Esophagus (tissue), 2 donors: ENCODE results near the gene BCOR. TPM values are rescaled to one million over a fixed set of nuclear protein-coding genes. Genes with fewer than 3 reads are reported as not detected.

ENCODE experiments used
- H3K27ac ChIP-seq, 2 donors: one replicate each; pipeline ENCODE4 v1.5.1; 2013; ENCODE audit warnings: low read depth in 2 of 2, mild to moderate bottlenecking in 2 of 2, inconsistent platforms in 1 of 2, low read length in 1 of 2, moderate library complexity in 1 of 2
- H3K27me3 ChIP-seq, 2 donors: one replicate each; pipeline ENCODE4 v1.6.1; 2013; ENCODE audit warnings: low read length in 2 of 2, control low read depth in 1 of 2, mild to moderate bottlenecking in 1 of 2; ENCODE audit not compliant: insufficient read depth in 2 of 2, control insufficient read depth in 1 of 2
- H3K36me3 ChIP-seq, 2 donors: one replicate each; pipeline ENCODE4 v1.6.1; 2013; ENCODE audit warnings: low read length in 1 of 2; ENCODE audit not compliant: control insufficient read depth in 2 of 2, insufficient read depth in 2 of 2
- H3K4me1 ChIP-seq, 2 donors: one replicate each; pipeline ENCODE4 v1.6.1; 2013; ENCODE audit warnings: low read length in 1 of 2; ENCODE audit not compliant: control insufficient read depth in 2 of 2, insufficient read depth in 2 of 2
- H3K4me3 ChIP-seq, 2 donors: one replicate each; pipeline ENCODE4 v1.5.1; 2013; ENCODE audit warnings: low read length in 2 of 2, mild to moderate bottlenecking in 2 of 2, low read depth in 1 of 2, moderate library complexity in 1 of 2
- H3K9me3 ChIP-seq, 2 donors: one replicate each; pipeline ENCODE4 v1.6.1; 2013; ENCODE audit warnings: mild to moderate bottlenecking in 2 of 2, low read depth in 1 of 2, low read length in 1 of 2, moderate library complexity in 1 of 2; ENCODE audit not compliant: control insufficient read depth in 2 of 2, insufficient read depth in 1 of 2
- WGBS, 2 donors: extraction: QIAGEN DNeasy Blood & Tissue Kit; methylation state at CpG; one replicate each; pipeline ENCODE4 v1.1.7; 2013; 5-methylcytosine and 5-hydroxymethylcytosine counted together
- polyA plus RNA-seq, 2 donors: library from polyadenylated mRNA; stranded (reverse); fragments of 200-250 nt; gene quantifications; one replicate each; pipeline ENCODE4 v1.2.3, GENCODE V29; 2013
- donor health status: healthy with polysubstance abuse.
- donor health status: Bipolar disorder and iron deficiency.

Gene BCOR
- polyA plus RNA-seq, 2 donors = 9.6 to 10.7 TPM

- H3K9me3 ChIP-seq = no peaks in the 10 kb centered on the region
- peaks cover 3 to 43% of the 10 kb centered on the region in 2 donors for H3K36me3 ChIP-seq
- peaks cover 0 to 2% of the 10 kb centered on the region in 2 donors for H3K4me1 ChIP-seq
- 59 to 75% methylated on average over 4 of the region's 4 CpGs for WGBS, 2 donors
- H3K4me3 ChIP-seq = no peak overlapping the region
- no peak overlapping the region for H3K27ac ChIP-seq
- H3K27me3 ChIP-seq = no peaks in the 10 kb centered on the region
Observed at GRCh38 chrX:40056420-40056819, 41.3 kb downstream of the BCOR start.

GRCh38 chrX:40055495-40055894 is 42.3 kb downstream of the BCOR start:
- Histone ChIP-seq H3K36me3 (peaks cover 3 to 40% of the 10 kb centered on the region in 2 donors), H3K27ac (no peak overlapping the region), H3K4me3 (no peak overlapping the region), H3K4me1 (peaks cover 0 to 2% of the 10 kb centered on the region in 2 donors), H3K9me3 (peaks cover 3 to 4% of the 10 kb centered on the region in 2 donors), H3K27me3 (no peaks in the 10 kb centered on the region)
- WGBS, 2 donors = 86 to 89% methylated on average over 6 of the region's 6 CpGs

- no peaks in the 10 kb centered on the region for H3K27me3 ChIP-seq
- WGBS, 2 donors = 97 to 100% methylated on average over 1 of the region's 1 CpG
- H3K36me3 ChIP-seq = peaks cover 3 to 43% of the 10 kb centered on the region in 2 donors
- H3K4me3 ChIP-seq = no peak overlapping the region
- peaks cover 8 to 9% of the 10 kb centered on the region in 2 donors for H3K9me3 ChIP-seq
- H3K27ac ChIP-seq = no peak overlapping the region
- H3K4me1 ChIP-seq = peaks cover 0 to 2% of the 10 kb centered on the region in 2 donors
Observed at GRCh38 chrX:40054793-40055192, 43.0 kb downstream of the BCOR start.

GRCh38 chrX:40050532-40050931 is 47.2 kb downstream of the BCOR start:
- H3K9me3 ChIP-seq = peaks cover 13 to 14% of the 10 kb centered on the region in 2 donors
- H3K27me3 ChIP-seq = no peaks in the 10 kb centered on the region
- no peak overlapping the region for H3K4me3 ChIP-seq
- WGBS, 2 donors = 96% methylated on average over 1 of the region's 1 CpG
- no peaks in the 10 kb centered on the region for H3K4me1 ChIP-seq
- H3K36me3 ChIP-seq = peaks cover 9 to 37% of the 10 kb centered on the region in 2 donors
- no peak overlapping the region for H3K27ac ChIP-seq

- Histone ChIP-seq H3K4me3 (no peak overlapping the region), H3K9me3 (peaks cover 13 to 14% of the 10 kb centered on the region in 2 donors), H3K27me3 (no peaks in the 10 kb centered on the region), H3K4me1 (no peaks in the 10 kb centered on the region), H3K36me3 (peaks cover 9 to 35% of the 10 kb centered on the region in 2 donors), H3K27ac (no peak overlapping the region)
- 91 to 98% methylated on average over 7 of the region's 7 CpGs for WGBS, 2 donors
Observed at GRCh38 chrX:40049084-40049641, 48.6 kb downstream of the BCOR start.

GRCh38 chrX:40047485-40047884 is 50.3 kb downstream of the BCOR start:
- H3K4me3 ChIP-seq = no peak overlapping the region
- peaks cover 13 to 14% of the 10 kb centered on the region in 2 donors for H3K9me3 ChIP-seq

DNA sequence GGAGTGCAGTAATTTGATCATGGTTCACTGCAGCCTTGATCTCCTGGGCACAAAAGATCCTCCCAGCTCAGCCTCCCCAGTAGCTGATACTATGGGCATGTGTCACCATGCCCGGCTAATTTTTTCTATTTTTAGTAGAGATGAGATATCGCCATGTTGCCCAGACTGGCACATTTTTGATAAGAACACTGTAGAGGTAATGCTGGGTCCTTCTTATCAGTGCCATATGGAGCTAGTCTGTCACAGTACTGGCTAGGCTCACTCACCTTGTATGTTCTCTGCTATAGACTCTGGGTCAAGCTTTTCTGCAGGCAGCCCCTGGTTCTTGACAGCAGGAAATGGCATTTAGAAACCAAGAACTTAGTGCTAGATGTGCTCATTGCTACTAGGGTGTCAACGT is 53.9 kb downstream of the BCOR start:
- Histone ChIP-seq H3K27ac (no peak overlapping the region), H3K4me1 (no peaks in the 10 kb centered on the region), H3K27me3 (no peaks in the 10 kb centered on the region), H3K9me3 (no peaks in the 10 kb centered on the region), H3K36me3 (peaks cover 3% of the 10 kb centered on the region in 2 donors), H3K4me3 (no peak overlapping the region)
- WGBS, 2 donors = 70 to 74% methylated on average over 3 of the region's 3 CpGs

More at GRCh38 chrX:40047485-40047884, 50.3 kb downstream of the BCOR start:
- Histone ChIP-seq H3K27ac (no peak overlapping the region), H3K27me3 (no peaks in the 10 kb centered on the region), H3K36me3 (peaks cover 6 to 20% of the 10 kb centered on the region in 2 donors), H3K4me1 (no peaks in the 10 kb centered on the region)

DNA sequence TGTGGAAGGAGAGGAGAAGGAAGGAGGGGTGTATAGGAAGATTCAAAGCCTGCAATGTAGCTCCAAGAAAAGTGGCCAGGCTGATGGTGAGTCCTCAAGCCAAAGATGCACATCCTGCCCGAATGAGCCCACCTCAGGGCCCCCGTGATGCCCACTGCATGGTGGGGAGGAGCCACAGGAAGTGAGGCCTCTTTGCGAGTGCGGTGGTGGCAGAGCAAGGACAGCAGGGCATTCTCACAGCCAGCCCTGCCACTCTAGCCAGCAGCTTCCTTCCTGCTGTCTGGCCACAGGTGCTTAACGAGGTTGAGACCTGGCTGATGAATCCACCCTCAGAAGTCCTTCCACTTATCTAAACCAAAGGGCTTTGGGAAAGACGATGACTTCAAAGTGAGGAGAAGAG is 55.8 kb downstream of the BCOR start:
- H3K4me1 ChIP-seq = no peaks in the 10 kb centered on the region
- 62% methylated on average over 6 of the region's 6 CpGs for WGBS, 2 donors
- H3K27me3 ChIP-seq = no peaks in the 10 kb centered on the region

GRCh38 chrX:40040686-40041461 is 56.9 kb downstream of the BCOR start:
- no peaks in the 10 kb centered on the region for H3K9me3 ChIP-seq
- H3K27ac ChIP-seq = no peak overlapping the region
- H3K36me3 ChIP-seq = no peaks in the 10 kb centered on the region
- H3K4me3 ChIP-seq = no peak overlapping the region
- no peaks in the 10 kb centered on the region for H3K27me3 ChIP-seq
- H3K4me1 ChIP-seq = no peaks in the 10 kb centered on the region
- WGBS, 2 donors = 43 to 47% methylated on average over 4 of the region's 4 CpGs

More for the DNA sequence above, 55.8 kb downstream of the BCOR start:
- Histone ChIP-seq H3K4me3 (no peak overlapping the region), H3K36me3 (no peaks in the 10 kb centered on the region), H3K27ac (no peak overlapping the region), H3K9me3 (no peaks in the 10 kb centered on the region)

DNA sequence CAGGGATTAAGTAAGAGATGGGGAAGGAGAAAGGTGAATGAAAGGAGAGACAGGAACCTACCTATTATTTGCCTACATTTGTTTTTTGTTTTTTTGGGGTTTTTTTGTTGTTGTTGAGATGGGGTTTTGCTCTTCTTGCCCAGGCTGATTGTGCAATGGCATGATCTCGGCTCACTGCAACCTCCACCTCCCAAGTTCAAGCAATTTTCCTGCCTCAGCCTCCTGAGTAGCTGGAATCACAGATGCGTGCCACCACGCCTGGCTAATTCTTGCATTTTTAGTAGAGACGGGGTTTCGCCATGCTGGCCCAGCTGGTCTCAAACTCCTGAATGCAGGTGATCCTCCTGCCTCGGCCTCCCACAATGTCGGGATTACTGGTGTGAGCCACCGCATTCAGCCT is 57.9 kb downstream of the BCOR start:
- Histone ChIP-seq H3K9me3 (no peaks in the 10 kb centered on the region), H3K27ac (no peak overlapping the region), H3K36me3 (no peaks in the 10 kb centered on the region), H3K4me1 (no peaks in the 10 kb centered on the region), H3K4me3 (no peak overlapping the region), H3K27me3 (no peaks in the 10 kb centered on the region)
- WGBS, 2 donors = 88 to 94% methylated on average over 8 of the region's 8 CpGs
